AG08396 (cell line): ENCODE measurements around the gene SULT1A2.
A peak's percentile ranks its signal among the peaks of the same experiment; 100 is the strongest.
"Not testable (repeated sequence)": the region's sequence is repeated elsewhere in the genome, so short reads cannot be mapped to it uniquely, and the experiment has no call there.

ENCODE experiments used
- DNase-seq: peaks from one replicate; pipeline ENCODE4 v3.0.0; 2012; ENCODE audit warnings: low spot score, mixed read lengths

Gene SULT1A2

DNA sequence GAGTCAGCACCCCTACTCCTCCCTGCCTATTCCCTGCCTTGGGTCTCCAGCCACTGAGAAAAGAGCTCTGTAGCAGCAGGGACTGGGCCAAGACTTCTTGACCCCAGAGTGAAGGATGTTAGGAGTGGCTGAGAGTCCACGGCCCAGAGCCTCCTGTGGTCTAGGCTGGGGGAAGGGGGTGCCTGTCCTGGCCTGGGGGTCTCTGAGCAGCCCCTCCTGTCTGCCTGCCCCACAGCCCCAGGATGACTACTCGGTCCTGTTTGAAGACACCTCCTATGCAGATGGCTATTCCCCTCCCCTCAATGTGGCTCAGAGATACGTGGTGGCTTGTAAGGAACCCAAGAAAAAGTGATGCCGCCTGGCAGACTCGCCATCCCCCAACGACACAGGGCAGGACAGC is 5.5 kb downstream of the SULT1A2 start:
- DNase-seq = no peak

GRCh38 chr16:28590384-28591340 is 6.2 kb downstream of the SULT1A2 start:
- no peak for DNase-seq

GRCh38 chr16:28589930-28590329 is 6.9 kb downstream of the SULT1A2 start:
- DNase-seq = no peak

- no peak for DNase-seq
Measured at GRCh38 chr16:28589069-28589468, 7.8 kb downstream of the SULT1A2 start.

- DNase-seq = no peak
Measured at GRCh38 chr16:28587386-28587785, 9.5 kb downstream of the SULT1A2 start.

GRCh38 chr16:28586466-28586865 is 10.4 kb downstream of the SULT1A2 start:
- no peak for DNase-seq

DNA sequence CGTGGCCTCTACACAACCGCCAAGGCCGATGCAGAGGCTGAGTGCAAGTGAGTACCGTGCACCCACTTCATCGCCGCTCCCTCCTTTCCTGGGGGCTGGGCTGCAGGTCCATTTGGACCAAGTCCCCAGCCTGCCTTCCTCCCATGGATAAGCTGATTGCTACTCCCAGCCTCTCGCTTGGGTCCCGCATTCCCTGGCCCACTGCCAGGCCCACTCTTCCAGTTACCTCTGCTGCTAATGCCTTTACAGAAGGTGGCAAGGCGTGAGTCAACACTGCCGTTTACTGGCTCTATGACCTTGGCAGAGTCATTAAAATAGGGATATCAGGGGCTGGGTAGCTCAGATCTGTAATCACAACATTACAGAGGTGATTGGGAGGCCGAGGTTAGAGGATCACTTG is 11.2 kb downstream of the SULT1A2 start:
- no peak for DNase-seq

- no peak for DNase-seq
Measured at GRCh38 chr16:28580726-28581315, 16.0 kb downstream of the SULT1A2 start.

DNA sequence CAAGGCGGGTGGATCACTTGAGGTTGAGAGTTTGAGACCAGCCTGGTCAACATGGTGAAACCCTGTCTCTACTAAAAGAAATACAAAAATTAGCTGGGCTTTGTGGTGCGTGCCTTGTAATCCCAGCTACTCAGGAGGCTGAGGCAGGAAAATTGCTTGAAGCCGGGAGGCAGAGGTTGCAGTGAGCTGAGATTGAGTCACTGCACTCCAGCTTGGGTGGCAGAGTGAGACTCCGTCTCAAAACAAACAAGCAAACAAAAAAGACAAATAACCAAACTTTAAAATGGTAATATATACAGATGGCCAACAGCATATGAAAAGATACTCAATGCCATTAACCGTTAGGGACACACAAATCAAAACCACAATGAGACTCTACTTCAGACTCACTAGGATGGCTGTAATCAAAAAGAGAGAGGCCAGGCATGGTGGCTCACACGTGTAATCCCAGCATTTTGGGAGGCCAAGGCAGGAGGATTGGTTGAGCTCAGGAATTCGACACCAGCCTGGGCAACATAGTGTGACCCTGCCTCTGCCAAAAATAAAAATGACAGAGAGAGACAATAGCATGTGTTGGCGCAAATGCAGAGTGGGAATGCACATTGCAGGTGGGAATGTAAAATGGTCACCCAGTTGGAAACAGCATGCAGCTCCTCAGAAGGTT is 21.3 kb downstream of the SULT1A2 start:
- DNase-seq = no peak

DNA sequence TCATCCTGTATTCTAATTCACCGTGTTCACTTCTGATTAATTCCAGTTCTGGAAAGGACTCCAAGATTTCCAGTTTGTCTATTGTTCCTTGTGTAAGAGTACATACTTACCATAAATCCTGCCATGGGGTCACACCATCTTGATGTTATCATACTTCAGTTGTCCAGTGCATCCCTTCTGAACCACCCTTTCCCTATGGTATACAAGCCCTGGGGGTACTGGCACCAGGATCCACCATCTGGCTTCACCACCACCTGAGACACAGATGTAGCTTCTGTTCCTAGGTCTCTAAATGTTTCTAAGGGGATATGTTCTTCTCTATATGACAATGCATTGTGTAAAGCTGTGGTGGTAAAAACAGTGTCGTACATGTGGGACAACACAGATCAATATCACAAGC is 21.9 kb downstream of the SULT1A2 start:
- no peak for DNase-seq

DNA sequence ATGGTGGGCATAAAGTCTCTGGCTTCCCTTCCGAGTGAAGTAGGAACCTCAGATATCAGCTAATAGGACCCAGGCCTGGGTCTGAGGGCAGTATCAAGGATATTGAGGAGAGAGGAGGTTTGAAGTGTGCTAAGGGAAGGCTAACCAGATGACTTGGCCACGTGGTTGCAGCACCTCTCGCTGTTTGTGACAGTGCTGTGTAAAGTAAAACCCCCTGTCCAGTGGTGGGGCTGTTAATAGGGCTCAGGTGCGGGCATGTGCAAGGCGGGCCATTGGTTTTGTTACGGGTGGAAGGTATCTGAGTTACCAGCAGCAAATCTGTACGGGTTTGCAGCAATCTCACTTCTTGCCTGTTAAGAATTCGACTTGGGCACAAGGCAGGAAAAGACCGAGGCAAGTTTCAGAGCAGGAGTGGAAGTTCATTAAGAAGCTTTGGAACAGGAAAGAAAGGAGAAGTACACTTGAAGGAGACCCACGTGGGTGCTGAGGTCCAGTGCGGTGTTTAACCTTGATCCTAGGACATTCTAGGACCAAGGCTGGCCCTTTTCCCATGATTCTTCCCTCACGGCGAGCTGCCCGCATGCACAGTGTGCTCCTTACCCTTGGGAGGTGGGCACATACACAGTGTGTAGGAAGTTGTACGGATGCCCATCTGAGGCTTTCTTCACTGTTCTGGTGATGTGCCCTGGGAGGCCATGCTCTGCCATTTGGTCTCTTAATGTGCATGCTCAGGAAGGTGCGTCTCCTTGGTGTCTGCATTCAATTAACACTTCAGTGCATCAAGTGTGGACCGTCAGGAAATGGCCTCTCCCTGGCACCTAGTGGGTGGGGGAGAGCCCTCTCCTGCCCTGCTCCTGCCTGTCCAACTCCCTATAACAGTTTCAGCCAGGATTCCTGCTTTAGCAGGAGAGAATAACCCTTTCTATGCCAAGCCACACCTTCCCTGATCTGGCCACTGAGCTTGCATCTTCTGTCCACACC is 22.8 kb downstream of the SULT1A2 start:
- no peak for DNase-seq

GRCh38 chr16:28572696-28573510 is 23.9 kb downstream of the SULT1A2 start:
- peak; percentile 36 for DNase-seq

DNA sequence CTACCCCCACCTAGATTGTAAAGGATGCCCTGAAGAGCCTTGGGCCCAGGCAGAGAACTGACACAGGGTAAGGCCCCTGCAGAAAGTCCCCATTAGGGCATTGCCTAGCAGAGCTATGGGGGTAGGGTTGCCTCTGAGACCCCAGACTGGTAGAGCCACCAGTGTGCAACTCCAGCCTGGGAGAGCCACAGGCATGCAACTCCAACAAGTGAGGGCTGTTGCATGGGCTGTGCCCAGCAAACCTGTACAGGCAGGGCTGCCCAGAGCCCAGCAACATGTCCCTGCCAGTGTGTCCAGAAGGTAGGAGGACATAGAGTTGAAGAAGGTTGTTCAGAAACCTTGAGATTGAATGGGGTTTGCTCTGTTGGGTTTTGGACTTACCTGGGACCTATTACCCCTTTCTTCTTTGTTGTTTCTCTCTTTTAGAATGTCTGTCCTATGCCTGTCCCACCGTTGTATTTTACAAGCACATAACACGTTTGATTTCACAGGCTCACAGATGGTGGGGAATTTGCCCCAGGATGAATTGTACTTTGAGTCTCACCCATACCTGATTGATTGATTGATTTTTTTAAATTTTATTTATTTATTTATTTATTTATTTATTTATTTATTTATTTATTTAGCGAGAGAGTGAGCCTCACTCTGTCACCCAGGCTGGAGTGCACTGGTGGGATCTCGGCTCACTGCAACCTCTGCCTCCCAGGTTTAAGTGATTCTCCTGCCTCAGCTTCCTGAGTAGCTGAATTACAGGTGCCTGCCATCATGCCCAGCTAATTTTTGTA is 26.7 kb downstream of the SULT1A2 start:
- no peak for DNase-seq

GRCh38 chr16:28569021-28569420 is 27.8 kb downstream of the SULT1A2 start:
- no peak for DNase-seq

- DNase-seq = no peak
Measured at GRCh38 chr16:28567292-28567691, 29.6 kb downstream of the SULT1A2 start.

GRCh38 chr16:28566233-28566925 is 30.5 kb downstream of the SULT1A2 start:
- DNase-seq = not testable (repeated sequence)

DNA sequence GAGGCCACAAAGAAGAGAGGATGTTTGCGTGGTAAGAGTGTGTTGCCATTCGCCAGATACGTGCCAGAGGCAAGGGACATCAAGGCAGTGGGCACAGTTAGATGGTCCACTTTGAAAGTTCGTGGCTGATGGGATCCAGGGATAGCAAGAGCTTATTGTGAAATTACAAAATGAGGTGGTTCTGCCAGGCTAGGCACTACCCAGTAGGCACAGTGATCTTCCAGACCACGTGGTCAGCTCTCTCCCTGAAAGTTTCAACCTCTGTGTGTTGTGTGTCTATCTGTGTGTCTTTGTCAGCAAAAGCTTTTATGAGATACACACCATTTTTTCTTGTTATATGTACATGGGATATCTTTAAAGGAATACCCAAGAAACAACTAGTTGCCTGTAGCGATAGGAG is 33.6 kb downstream of the SULT1A2 start:
- no peak for DNase-seq

DNA sequence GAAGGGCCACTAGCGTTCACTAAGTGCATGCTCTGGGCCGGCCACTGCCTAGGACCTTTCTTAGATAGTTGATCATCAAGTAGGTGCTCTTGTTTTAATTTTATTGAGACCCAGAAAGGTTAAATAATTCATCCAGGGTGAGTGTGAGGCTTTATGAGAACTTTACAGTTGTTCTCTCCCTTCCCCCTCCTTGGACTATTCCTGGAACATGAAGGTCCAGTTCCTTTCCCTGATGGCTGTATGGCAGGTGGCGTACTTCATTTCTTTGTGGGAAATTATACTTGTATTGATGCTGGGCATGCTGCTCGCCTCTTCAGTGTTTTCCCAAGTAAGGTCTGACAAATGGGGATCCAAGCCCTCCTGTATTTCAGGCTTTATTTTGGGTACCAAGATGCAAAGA is 34.7 kb downstream of the SULT1A2 start:
- DNase-seq = no peak

GRCh38 chr16:28561557-28562187 is 35.2 kb downstream of the SULT1A2 start:
- DNase-seq = peak; percentile 26
